Adrenal gland (tissue), 12 donors: ENCODE measurements around the gene DLX3. TPM values are rescaled to one million over a fixed set of nuclear protein-coding genes. Genes with fewer than 3 reads are reported as not detected.

Source experiments
- DNase-seq, 7 donors: peaks; one replicate each; pipeline ENCODE4 v3.0.0-alpha.2; 2019 to 2020
- H3K27ac ChIP-seq, 5 donors: fragments of 200-600 bp; sonication (generic) in 4 of 5; 1 replicate in 3 of 5; 2 replicates in 2 of 5; pipeline versions ENCODE4 v1.5.1 to v1.8.0; 2016 to 2020; ENCODE audit warnings: mild to moderate bottlenecking in 1 of 5
- H3K27me3 ChIP-seq: fragments of 200-600 bp; 2 replicates; pipeline ENCODE4 v1.8.0; 2021
- H3K36me3 ChIP-seq, 2 donors: fragments of 200-600 bp; replicated peaks in 1 of 2; 1 replicate in 1 of 2; 2 replicates in 1 of 2; pipeline versions ENCODE4 v1.5.1 to v1.8.0; 2018 to 2022
- H3K4me1 ChIP-seq, 2 donors: fragments of 200-600 bp; replicated peaks in 1 of 2; 1 replicate in 1 of 2; 2 replicates in 1 of 2; pipeline versions ENCODE4 v1.5.1 to v1.8.0; 2018 to 2021
- H3K4me3 ChIP-seq, 4 donors: fragments of 200-600 bp; sonication (generic) in 3 of 4; one replicate each; pipeline ENCODE4 v1.5.1; 2016 to 2018
- H3K9me3 ChIP-seq, 3 donors: fragments of 200-600 bp; sonication (generic) in 1 of 3; replicated peaks in 1 of 3; 1 replicate in 2 of 3; 2 replicates in 1 of 3; pipeline versions ENCODE4 v1.5.1 to v1.8.0; 2016 to 2021
- CTCF ChIP-seq, 6 experiments: fragments of 450-650 bp in 4 of 6; fragments of 200-600 bp in 2 of 6; sonication (generic) in 1 of 6; IDR thresholded peaks; 1 replicate in 5 of 6; 2 replicates in 1 of 6; pipeline versions ENCODE4 v1.5.1 to v1.8.0; 2016 to 2021; ENCODE audit warnings: antibody characterized with exemption in 6 of 6, mild to moderate bottlenecking in 2 of 6, moderate library complexity in 1 of 6
- POLR2A ChIP-seq, 2 donors: fragments of 450-650 bp; IDR thresholded peaks; one replicate each; pipeline ENCODE4 v1.6.1; 2017; ENCODE audit warnings: antibody characterized with exemption in 2 of 2, mild to moderate bottlenecking in 2 of 2, moderate library complexity in 1 of 2
- WGBS, 4 donors: extraction: QIAGEN DNeasy Blood & Tissue Kit in 2 of 4; methylation state at CpG; one replicate each; pipeline versions ENCODE4 v1.1.5 to v1.1.7; 2013 to 2017; 5-methylcytosine and 5-hydroxymethylcytosine counted together
- intact Hi-C, 2 donors: fragments of 100-400 bp; cut with DNase I; formaldehyde crosslinking; loops; one replicate each; pipeline versions ENCODE4 v1.14.1 to v1.15.0; 2022 to 2023
- polyA plus RNA-seq, 3 donors: library from polyadenylated mRNA; stranded (reverse); fragments of 200-250 nt in 2 of 3; fragments of 350-450 nt in 1 of 3; fragmentation: Illumina TruSeq in 1 of 3; extraction: RNeasy Lipid Tissue Mini Kit (QIAGEN cat#74804) in 1 of 3; gene quantifications; one replicate each; pipeline ENCODE4 v1.2.3, GENCODE V29; 2013 to 2014
- total RNA-seq, 9 donors: library from RNA; depleted of rRNA in 4 of 9; stranded (reverse); fragments of >200 nt in 4 of 9; fragments of 120-200 nt in 1 of 9; fragmentation: NEBNext Ultra II Directional in 1 of 9; extraction: Animal tissue kit (Norgen Biotek cat#: 25700) in 1 of 9; gene quantifications; one replicate each; pipeline versions ENCODE4 v1.1.0 to v1.2.4, GENCODE V29; 2013 to 2023
- donor health status: healthy with polysubstance abuse.
- donor health status: Bipolar disorder and iron deficiency.
- donor health status: DM: yes; HTN: yes; CAD: no.
- donor health status: DM: no; HTN: no; CAD: no.
- donor health status: DM: no; HTN: no; CAD: no.
- donor health status: DM: yes; HTN: yes; CAD: no.

Gene DLX3
- total and polyA plus RNA-seq, 12 donors = 0.07 to 0.83 (median 0.36) TPM; not detected in 4

DNA sequence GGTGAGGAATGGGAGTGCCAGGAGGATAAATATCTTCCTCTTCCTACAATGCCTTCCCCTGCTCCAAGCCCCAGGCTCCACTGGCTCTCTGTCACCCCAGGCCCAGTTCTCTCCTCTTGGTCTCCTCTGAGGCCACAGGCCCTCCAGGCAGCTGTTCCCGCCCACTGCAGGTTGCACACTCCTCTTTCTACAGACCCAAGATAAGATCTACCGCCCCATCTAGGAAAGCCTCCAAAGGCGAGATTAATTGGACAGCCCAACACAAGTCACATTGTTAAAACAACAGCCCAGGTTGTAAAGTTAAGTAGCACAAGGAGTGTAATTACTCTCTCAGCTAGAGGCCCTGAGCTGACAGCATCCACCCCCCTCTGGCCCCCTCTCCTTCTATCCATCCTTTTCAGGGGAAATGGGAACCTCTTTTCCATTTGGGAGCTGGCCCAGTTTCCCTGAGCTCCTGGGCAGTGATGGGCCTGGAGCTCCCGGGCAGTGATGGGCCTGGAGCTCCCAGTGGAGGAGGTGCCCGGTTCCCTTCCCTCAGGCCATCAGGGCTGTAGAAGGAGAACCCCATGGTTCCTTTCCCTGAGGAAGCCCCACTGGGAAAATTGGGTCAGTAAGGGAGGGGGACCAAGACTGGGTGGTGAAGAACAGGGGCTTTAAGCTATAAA, 18.7 kb downstream of the DLX3 start:
- no peak for DNase-seq
- intact Hi-C loops = no loop called here
- peaks cover 32% of the 10 kb centered on the region for H3K27me3 ChIP-seq

GRCh38 chr17:49975531-49975930, 19.5 kb downstream of the DLX3 start:
- peaks cover 9 to 12% of the 10 kb centered on the region in 2 donors for H3K4me1 ChIP-seq
- no peak overlapping the region for H3K27ac ChIP-seq
- DNase-seq = no peak
- no peaks in the 10 kb centered on the region for H3K36me3 ChIP-seq
- intact Hi-C loops = no loop called here
- H3K4me3 ChIP-seq = no peak overlapping the region
- TF ChIP-seq POLR2A (IDR thresholded peaks at IDR 0.05) (no peak), CTCF (IDR thresholded peaks at IDR 0.05) (no peak)
- H3K27me3 ChIP-seq = peaks cover 39% of the 10 kb centered on the region
- H3K9me3 ChIP-seq = no peaks in the 10 kb centered on the region
- 87 to 90% (median 89%) methylated on average over 4 to 7 of the region's 7 CpGs for WGBS, 4 donors

More for the DNA sequence above, 18.7 kb downstream of the DLX3 start:
- TF ChIP-seq CTCF (IDR thresholded peaks at IDR 0.05) = no peak
- no peak for TF ChIP-seq POLR2A (IDR thresholded peaks at IDR 0.05)
- H3K27ac ChIP-seq = no peak overlapping the region
- WGBS, 4 donors = 81 to 85% (median 82%) methylated on average over 4 to 5 of the region's 5 CpGs
- H3K4me3 ChIP-seq = no peak overlapping the region
- H3K36me3 ChIP-seq = no peaks in the 10 kb centered on the region
- H3K9me3 ChIP-seq = no peaks in the 10 kb centered on the region
- peaks cover 9 to 12% of the 10 kb centered on the region in 2 donors for H3K4me1 ChIP-seq

- Histone ChIP-seq H3K27ac (no peak overlapping the region), H3K4me3 (no peak overlapping the region), H3K4me1 (peaks cover 16 to 23% of the 10 kb centered on the region in 2 donors), H3K9me3 (no peaks in the 10 kb centered on the region), H3K36me3 (no peaks in the 10 kb centered on the region), H3K27me3 (peaks cover 59% of the 10 kb centered on the region)
- TF ChIP-seq CTCF (IDR thresholded peaks at IDR 0.05) = no peak
- TF ChIP-seq POLR2A (IDR thresholded peaks at IDR 0.05) = no peak
- intact Hi-C loops = no loop called here
- DNase-seq = no peak
- WGBS, 4 donors = 45 to 86% (median 49%) methylated on average over 1 to 2 of the region's 2 CpGs
Observed at GRCh38 chr17:49973271-49973615, 21.8 kb downstream of the DLX3 start.

GRCh38 chr17:49972486-49973270, 22.3 kb downstream of the DLX3 start:
- Histone ChIP-seq H3K9me3 (no peaks in the 10 kb centered on the region), H3K4me1 (peaks cover 16 to 23% of the 10 kb centered on the region in 2 donors), H3K27me3 (peaks cover 63% of the 10 kb centered on the region), H3K4me3 (peak overlapping the region in 1 of 4 donors; percentile 20), H3K36me3 (no peaks in the 10 kb centered on the region), H3K27ac (no peak overlapping the region)
- TF ChIP-seq CTCF (IDR thresholded peaks at IDR 0.05) (no peak), POLR2A (IDR thresholded peaks at IDR 0.05) (no peak)
- DNase-seq = no peak
- intact Hi-C loops = no loop called here
- 7 to 27% (median 16%) methylated on average over 11 to 57 of the region's 57 CpGs for WGBS, 4 donors
